Measurements from ENCODE around the gene NCOA7. TPM values are rescaled to one million over a fixed set of nuclear protein-coding genes. Genes with fewer than 3 reads are reported as not detected.

Gene NCOA7
- total RNA-seq, 3 donors from 2014 or later: 47.8 to 58.8 (median 57.8) TPM

DNA sequence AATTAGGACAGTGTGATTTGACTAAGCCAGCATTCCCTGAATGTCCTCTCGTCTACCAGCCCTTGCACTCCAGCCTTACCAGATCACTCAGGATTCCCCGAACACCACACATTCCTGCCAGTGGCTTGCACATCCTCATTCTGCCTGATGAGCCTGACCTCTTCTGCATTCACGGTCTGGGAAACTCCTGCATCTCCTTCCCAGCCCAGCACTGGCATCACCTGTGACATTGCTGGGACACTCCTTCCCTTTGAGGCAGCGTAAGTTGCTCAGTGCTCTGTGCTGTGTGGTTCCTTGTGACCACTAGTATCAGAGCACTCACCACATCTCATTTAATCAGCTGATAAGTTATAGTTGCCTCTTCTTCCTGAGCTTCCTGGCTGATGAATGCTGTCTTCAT is 17.3 kb downstream of the NCOA7 start:
- Mint-ChIP-seq H3K9me3 (no peaks in the 10 kb centered on the region), H3K27me3 (ENCODE audit: low read depth) (no peaks in the 10 kb centered on the region), H3K4me1 (ENCODE audit: low read depth) (peaks cover 82% of the 10 kb centered on the region), H3K36me3 (ENCODE audit: insufficient read depth) (peaks cover 34% of the 10 kb centered on the region), H3K4me3 (no peak overlapping the region)
- ATAC-seq (no peak), DNase-seq (no peak)

DNA sequence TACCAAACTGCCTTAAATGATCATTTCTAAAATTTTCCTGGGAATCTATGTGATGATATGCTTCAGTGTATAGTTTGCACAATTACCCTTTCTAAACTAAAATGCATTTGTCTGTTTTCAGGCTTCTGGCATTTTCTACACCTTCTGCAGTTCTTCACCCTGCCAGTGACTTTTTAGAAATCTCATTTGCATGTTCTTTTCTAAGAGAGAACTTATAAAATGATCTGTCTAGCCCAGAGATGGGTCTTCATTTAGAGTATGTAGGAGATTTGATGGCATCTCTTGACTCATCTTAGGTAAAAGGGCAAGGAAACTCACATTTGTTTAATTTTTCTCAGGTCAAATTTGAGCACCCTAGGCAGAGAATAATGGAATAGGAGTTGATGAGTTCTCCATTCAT is 17.8 kb downstream of the NCOA7 start:
- ATAC-seq (no peak), DNase-seq (no peak)
- Mint-ChIP-seq H3K9me3 (no peaks in the 10 kb centered on the region), H3K4me3 (no peak overlapping the region), H3K36me3 (ENCODE audit: insufficient read depth) (peaks cover 33% of the 10 kb centered on the region), H3K4me1 (ENCODE audit: low read depth) (peaks cover 78% of the 10 kb centered on the region), H3K27me3 (ENCODE audit: low read depth) (no peaks in the 10 kb centered on the region)

DNA sequence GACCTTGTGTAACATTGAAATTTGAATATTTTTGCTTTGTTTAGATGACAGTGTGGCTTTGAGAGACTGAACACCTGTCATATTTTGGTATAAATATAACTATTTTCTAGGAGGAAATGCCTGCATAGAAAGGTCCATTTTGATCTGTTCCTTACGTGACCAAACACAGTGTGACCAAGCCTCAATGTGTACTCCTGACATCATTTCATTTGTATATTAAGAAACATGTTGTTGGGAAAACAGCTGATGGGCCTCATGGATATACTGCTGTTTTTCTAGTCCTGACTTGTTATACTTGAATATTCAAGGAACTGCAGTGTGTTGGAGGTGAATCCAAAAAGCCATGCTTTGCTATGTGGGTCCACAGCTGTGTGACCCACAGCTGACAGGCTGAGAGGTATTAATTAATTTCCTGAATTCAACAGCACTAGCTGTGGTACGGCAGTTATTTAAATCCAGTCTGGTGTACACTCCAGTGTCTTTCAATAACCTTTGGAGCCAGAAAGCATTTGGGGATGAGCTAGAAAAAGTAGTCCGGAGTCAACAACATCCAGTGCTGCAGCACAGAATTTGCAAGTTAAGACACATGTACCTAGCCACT is 18.9 kb downstream of the NCOA7 start:
- peaks cover 28% of the 10 kb centered on the region for H3K36me3 Mint-ChIP-seq (ENCODE audit: insufficient read depth)
- H3K9me3 Mint-ChIP-seq: no peaks in the 10 kb centered on the region
- H3K4me1 Mint-ChIP-seq (ENCODE audit: low read depth): peaks cover 75% of the 10 kb centered on the region
- DNase-seq (no peak), ATAC-seq (no peak)
- H3K27me3 Mint-ChIP-seq (ENCODE audit: low read depth): no peaks in the 10 kb centered on the region
- H3K4me3 Mint-ChIP-seq: no peak overlapping the region

DNA sequence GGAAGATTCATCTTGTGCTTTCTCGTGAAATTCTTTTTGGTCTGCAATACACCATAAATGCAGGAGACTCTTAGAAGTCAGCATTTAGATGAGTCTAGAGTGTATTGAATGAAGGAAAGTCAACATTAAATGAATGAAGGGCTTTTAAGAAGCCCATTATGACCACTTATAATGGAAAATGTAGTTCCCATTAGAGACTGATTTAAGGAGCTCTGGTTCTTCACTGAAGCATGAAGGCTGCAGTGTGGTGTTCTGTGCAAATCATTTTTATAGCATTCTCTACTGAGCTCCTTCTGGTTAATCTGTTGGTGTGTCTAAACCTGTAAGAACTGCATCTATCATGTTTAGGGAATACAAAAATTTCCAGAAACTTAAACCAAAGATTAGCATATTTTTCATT is 19.7 kb downstream of the NCOA7 start:
- Mint-ChIP-seq H3K4me3 (no peak overlapping the region), H3K36me3 (ENCODE audit: insufficient read depth) (peaks cover 31% of the 10 kb centered on the region), H3K27me3 (ENCODE audit: low read depth) (no peaks in the 10 kb centered on the region), H3K9me3 (no peaks in the 10 kb centered on the region), H3K4me1 (ENCODE audit: low read depth) (peaks cover 77% of the 10 kb centered on the region)
- no peak for DNase-seq
- no peak for ATAC-seq

DNA sequence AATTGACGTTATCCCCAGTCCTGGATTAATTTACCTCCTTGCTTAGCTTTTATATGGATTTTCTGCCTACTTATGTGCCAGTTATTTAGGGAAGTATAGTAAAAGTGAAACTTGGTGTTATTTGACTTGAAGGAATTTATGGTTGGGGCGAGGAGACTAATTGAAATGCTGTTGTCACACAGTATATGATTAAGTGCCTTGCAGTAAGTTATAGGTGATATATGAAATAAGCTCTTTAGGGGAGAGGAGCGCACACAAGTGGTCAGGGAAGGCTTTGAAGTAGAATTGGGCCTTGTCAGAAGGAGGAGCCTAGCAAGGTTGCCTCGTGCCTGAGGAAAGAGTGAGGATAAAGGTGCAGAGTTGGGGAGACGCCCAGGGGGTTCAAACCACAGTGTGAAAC is 20.5 kb downstream of the NCOA7 start:
- no peak for DNase-seq
- H3K9me3 Mint-ChIP-seq: no peaks in the 10 kb centered on the region
- no peaks in the 10 kb centered on the region for H3K27me3 Mint-ChIP-seq (ENCODE audit: low read depth)
- ATAC-seq: no peak
- no peak overlapping the region for H3K4me3 Mint-ChIP-seq
- H3K4me1 Mint-ChIP-seq (ENCODE audit: low read depth): peaks cover 75% of the 10 kb centered on the region
- peaks cover 33% of the 10 kb centered on the region for H3K36me3 Mint-ChIP-seq (ENCODE audit: insufficient read depth)

DNA sequence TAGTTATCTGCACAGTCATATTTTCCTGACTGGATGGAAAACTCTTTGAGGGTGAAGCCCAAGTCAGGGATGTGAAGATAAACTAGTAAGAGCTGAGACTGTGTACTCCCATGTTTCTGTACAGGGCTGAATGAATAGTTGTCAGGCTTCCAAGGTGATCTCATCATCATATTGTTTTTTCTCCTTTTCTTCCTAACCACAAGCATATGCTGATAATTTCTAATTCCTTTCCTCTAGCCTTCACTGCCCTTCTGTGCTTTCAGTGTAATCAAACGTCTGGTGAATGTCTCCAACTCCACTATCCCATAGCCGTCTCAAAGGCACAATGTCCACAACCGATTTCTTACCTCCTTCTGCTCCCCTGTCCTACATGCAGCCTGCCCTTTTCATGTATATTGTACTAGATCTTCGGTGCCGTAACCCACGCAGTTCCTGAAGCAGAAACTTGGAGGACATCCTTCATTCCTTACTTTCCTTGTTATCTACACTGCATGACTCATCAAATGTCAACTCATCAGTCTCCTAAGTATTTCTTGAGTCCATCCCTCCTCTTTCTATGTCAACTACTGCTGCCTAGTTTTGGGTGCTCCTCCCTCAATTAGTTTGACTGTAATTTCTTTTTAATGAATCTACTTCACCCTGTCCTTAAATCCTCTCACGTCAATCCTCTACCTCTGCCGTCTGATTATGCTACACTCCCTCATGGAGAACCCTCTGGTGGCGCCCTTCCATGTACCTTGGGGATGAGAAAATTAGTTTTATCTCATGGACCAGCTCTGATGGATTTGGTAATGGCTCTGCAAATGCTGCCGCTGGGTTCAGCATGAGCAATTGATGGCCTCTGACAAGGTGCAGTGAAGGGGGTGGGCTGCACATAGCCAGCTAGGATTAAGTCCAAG is 21.9 kb downstream of the NCOA7 start:
- ATAC-seq: no peak
- no peak for DNase-seq
- H3K4me3 Mint-ChIP-seq: no peak overlapping the region
- no peaks in the 10 kb centered on the region for H3K27me3 Mint-ChIP-seq (ENCODE audit: low read depth)
- H3K9me3 Mint-ChIP-seq: no peaks in the 10 kb centered on the region
- peaks cover 73% of the 10 kb centered on the region for H3K4me1 Mint-ChIP-seq (ENCODE audit: low read depth)
- peaks cover 42% of the 10 kb centered on the region for H3K36me3 Mint-ChIP-seq (ENCODE audit: insufficient read depth)

DNA sequence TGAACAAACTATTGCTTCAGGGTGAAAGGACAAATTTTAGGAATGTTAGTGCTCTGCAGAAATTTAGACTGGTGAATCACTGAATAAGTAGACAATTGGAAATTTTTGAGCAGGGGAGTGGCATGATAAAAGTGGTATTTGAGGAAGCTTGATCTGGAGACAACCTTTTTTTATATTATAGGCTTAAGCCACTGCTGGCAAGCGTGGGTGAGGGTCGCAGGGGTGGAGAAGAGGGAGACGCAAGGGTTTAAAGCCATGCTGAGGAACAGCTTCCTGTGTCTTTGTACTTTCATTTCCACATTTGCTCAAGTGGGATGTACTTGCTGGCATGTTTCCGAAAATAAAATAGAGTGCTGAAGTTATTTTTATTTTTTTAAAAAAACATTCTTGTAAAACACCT is 23.7 kb downstream of the NCOA7 start:
- no peak for ATAC-seq
- H3K4me3 Mint-ChIP-seq: no peak overlapping the region
- DNase-seq: no peak
- no peaks in the 10 kb centered on the region for H3K27me3 Mint-ChIP-seq (ENCODE audit: low read depth)
- peaks cover 68% of the 10 kb centered on the region for H3K4me1 Mint-ChIP-seq (ENCODE audit: low read depth)
- no peaks in the 10 kb centered on the region for H3K9me3 Mint-ChIP-seq
- peaks cover 35% of the 10 kb centered on the region for H3K36me3 Mint-ChIP-seq (ENCODE audit: insufficient read depth)

DNA sequence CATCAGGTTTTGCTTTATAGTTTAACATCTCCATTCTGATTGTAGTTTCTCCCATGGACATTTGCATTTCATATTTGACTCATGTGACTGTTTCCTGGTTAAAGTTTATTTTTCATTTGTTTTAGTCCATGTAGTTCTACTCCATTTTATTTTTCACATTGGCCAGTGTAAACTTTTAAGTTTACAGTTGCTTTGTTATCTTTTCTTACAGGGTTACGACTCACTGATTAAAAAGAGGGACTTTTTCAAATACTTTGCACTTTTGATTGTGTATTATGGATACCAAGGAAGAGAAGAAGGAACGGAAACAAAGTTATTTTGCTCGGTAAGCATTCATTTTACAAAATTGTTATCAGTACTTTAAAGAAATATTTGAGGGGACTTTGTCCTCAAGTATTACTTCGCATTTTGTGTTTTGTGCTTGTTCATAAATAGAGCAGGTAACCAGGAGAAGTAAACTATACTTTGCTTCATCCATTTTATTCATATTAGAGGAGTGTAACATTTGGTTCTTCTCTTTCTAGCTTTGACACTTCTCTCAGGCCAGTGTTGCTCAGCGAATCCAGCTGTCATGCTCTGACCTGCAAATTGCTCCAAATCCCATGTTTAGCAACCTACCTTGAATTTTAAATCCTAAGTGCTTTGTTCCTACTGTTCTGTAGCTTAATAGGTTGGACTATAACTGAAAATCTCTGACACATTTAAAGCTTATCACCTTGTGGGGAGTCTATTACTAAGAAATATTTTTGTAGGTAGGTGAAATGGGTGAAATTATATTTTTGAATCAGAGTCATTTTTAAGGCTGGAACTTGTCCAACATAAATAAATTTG is 24.5 kb downstream of the NCOA7 start:
- Mint-ChIP-seq H3K4me3 (no peak overlapping the region), H3K36me3 (ENCODE audit: insufficient read depth) (peaks cover 43% of the 10 kb centered on the region), H3K9me3 (no peaks in the 10 kb centered on the region), H3K27me3 (ENCODE audit: low read depth) (no peaks in the 10 kb centered on the region), H3K4me1 (ENCODE audit: low read depth) (peaks cover 72% of the 10 kb centered on the region)
- ATAC-seq (no peak), DNase-seq (no peak)

DNA sequence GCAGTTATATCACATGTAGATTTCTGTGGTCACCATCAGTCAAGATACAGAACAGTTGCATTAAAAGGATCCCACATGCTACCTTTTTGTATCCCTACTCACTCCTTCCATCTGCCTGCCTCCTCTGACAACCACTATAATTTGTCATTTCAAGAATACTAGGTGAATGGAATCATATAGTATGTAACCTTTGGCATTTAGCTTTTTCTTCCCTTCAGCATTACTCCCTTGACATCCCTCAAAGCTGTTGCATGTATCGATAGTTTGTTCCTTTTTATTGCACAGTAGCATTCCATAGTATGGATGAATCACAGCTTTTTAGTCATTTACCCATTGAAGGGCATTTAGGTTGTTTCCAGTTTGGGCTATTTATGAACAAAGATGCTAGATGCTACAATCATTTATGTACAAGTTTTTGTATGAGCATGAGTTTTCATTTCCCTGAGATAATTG is 26.1 kb downstream of the NCOA7 start:
- peak in 1 of 2 donors; percentile 22 for ATAC-seq
- Mint-ChIP-seq H3K4me3 (no peak overlapping the region), H3K9me3 (no peaks in the 10 kb centered on the region), H3K4me1 (ENCODE audit: low read depth) (peaks cover 66% of the 10 kb centered on the region), H3K27me3 (ENCODE audit: low read depth) (no peaks in the 10 kb centered on the region), H3K36me3 (ENCODE audit: insufficient read depth) (peaks cover 51% of the 10 kb centered on the region)
- no peak for DNase-seq

DNA sequence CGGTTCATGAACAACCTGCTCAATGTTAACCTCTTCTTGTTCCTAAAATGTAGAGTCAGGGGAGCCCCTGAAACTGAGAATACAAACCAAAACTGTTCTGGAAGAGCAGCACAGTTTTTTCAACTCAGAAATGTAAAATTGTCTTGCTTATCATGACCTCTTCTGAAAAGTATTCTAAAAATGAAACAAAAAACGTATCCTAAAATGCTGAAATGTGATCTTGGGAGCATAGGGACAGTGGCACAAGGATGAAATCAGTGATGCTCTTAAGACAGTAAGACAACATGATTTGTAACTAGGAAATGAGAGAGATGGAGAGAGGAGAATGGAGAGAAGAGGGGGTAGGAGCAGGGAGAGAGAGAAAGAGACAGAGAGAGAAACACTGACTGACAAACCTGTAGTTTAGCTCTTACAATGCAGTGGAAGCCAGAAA is 27.5 kb downstream of the NCOA7 start:
- H3K27me3 Mint-ChIP-seq (ENCODE audit: low read depth): no peaks in the 10 kb centered on the region
- H3K4me1 Mint-ChIP-seq (ENCODE audit: low read depth): peaks cover 57% of the 10 kb centered on the region
- no peak for ATAC-seq
- peaks cover 47% of the 10 kb centered on the region for H3K36me3 Mint-ChIP-seq (ENCODE audit: insufficient read depth)
- no peak for DNase-seq
- no peaks in the 10 kb centered on the region for H3K9me3 Mint-ChIP-seq
- peak overlapping the region; percentile 51 for H3K4me3 Mint-ChIP-seq

DNA sequence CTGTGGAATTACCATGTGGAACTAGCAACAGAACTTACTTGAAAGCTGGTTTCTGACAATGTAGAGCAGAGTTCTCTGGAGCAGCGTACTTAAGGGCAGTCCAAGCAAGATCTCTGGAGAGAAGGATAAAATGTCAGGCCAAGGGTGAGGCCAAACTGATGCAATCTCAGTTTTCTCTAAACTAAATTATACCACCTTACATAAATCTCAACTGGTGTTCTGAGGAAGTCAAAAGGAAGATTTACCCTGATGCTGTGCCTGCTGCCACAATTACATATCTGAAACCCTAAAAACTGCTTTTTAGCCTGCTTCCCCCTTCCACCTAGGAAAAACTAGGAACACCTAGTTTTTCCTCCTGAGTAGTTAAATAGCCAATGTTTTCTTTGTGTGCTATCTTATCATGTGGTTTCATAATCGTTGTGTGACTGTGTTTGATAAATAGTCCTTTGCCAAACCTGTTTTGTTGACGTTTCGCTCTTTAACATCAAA is 28.1 kb downstream of the NCOA7 start:
- no peak for DNase-seq
- Mint-ChIP-seq H3K9me3 (no peaks in the 10 kb centered on the region), H3K4me3 (no peak overlapping the region), H3K4me1 (ENCODE audit: low read depth) (peaks cover 57% of the 10 kb centered on the region), H3K36me3 (ENCODE audit: insufficient read depth) (peaks cover 47% of the 10 kb centered on the region), H3K27me3 (ENCODE audit: low read depth) (no peaks in the 10 kb centered on the region)
- ATAC-seq: no peak

DNA sequence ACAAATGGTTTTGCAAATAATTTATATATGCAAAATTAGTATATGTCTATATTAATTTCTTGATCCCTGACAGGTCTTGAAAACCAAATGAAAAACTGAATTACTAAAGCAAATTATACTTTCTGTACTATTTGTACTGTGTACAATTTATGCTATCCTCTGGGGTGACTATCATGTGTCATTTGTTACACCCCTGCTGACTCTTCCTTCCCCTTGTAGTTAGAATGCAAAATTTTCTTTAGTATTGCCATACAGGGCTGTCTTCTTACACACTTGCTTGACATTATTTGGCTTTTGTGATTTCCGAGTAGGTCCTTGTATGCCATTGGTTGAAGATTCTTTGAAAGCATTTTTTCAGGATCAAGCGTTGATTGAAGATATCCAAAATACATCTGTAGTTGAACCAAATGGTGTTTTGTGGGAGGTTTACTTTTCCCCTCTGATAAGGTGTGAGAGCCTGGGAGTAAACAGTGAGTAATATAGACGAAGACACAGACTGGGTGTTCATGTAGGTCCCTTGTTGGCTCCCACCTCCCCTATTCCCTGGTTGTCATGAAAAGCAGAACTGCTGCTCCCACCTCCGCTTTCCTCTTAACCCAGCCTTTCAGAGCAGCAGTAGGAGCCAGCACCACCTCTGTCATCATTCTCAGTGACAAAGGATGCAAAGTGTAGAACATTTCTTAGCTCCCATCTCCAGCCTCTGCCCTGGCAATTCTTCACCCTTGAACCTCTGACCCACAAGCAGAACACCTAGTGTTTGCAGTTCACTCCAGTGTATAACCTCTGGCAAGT is 29.0 kb downstream of the NCOA7 start:
- H3K27me3 Mint-ChIP-seq (ENCODE audit: low read depth): no peaks in the 10 kb centered on the region
- no peak overlapping the region for H3K4me3 Mint-ChIP-seq
- ATAC-seq (no peak), DNase-seq (no peak)
- H3K4me1 Mint-ChIP-seq (ENCODE audit: low read depth): peaks cover 52% of the 10 kb centered on the region
- peaks cover 45% of the 10 kb centered on the region for H3K36me3 Mint-ChIP-seq (ENCODE audit: insufficient read depth)
- H3K9me3 Mint-ChIP-seq: no peaks in the 10 kb centered on the region

DNA sequence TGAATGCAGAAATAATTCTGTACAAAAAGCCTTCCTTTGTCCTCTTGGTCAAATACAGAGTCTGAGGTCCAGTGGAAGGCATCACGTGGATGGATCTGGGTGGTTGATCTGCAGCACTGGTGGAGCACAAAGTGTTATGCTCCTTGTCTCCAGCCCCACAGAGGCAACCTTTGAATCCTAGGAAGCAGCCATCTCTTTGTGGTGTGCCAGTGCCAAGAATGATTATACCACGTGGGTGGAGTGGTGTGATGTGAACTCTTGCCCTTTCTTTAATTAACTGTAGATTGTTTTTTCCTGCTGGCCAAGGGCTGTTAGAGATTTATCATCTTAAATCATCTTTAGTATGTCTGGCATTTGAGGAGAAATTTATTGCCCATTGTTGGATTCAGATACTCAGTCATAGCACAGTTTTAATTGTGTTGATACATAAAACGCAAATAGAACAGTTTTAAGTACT is 31.1 kb downstream of the NCOA7 start:
- Mint-ChIP-seq H3K9me3 (peaks cover 3% of the 10 kb centered on the region), H3K36me3 (ENCODE audit: insufficient read depth) (peaks cover 39% of the 10 kb centered on the region), H3K4me1 (ENCODE audit: low read depth) (peaks cover 46% of the 10 kb centered on the region), H3K4me3 (no peak overlapping the region), H3K27me3 (ENCODE audit: low read depth) (no peaks in the 10 kb centered on the region)
- ATAC-seq (peak in 1 of 2 donors; percentile 35), DNase-seq (no peak)

Measured in activated T-cell treated with anti-CD3 and anti-CD28 coated beads, Interleukin-2, amount 50 U/mL, for 4 hours (primary cell).